ENCODE data around the gene MAP2K7.
"Not testable (repeated sequence)": the region's sequence is repeated elsewhere in the genome, so short reads cannot be mapped to it uniquely, and the experiment has no call there.

DNA sequence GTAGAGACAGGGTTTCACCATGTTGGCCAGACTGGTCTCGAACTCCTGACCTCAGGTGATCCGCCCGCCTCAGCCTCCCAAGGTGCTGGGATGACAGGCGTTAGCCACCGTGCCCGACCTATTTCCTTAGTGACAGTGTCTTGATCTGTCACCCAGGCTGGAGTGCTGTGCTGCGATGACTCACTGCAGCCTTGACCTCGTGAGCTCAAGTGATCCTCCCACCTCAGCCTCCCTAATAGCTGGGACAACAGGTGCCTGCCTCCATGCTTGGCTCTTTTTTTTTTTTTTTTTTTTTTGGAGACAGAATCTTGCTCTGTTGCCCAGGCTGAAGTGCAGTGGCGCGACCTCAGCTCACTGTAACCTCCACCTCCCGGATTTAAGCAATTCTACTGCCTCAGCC lies 26.4 kb downstream of the MAP2K7 start:
- TF ChIP-seq CTCF (IDR thresholded peaks at IDR 0.05); POLR2AphosphoS5 (IDR thresholded peaks at IDR 0.05); EP300 (IDR thresholded peaks at IDR 0.05; ENCODE audit: low read depth): not testable (repeated sequence)

All from transverse colon (tissue), 4 donors.